HepG2 (cell line): ENCODE data around the gene SH3D21. TPM values are rescaled to one million over a fixed set of nuclear protein-coding genes. Genes with fewer than 3 reads are reported as not detected.
A peak's percentile ranks its signal among the peaks of the same experiment; 100 is the strongest.

Source experiments
- CCDC6 ChIP-seq: sonication (generic); formaldehyde crosslinking; IDR thresholded peaks from 2 replicates; pipeline ENCODE4 v1.8.1; 2022; ENCODE audit warnings: mild to moderate bottlenecking, missing genetic modification reagents, moderate library complexity
- CREB1 ChIP-seq, 2 experiments: fragments of 450-650 bp in 1 of 2; IDR thresholded peaks; 2 replicates each; pipeline ENCODE4 v1.6.1; 2016 to 2017; ENCODE audit warnings: control low read depth in 1 of 2, mild to moderate bottlenecking in 1 of 2, missing compliant biosample characterization in 1 of 2, missing genetic modification characterization in 1 of 2
- FLYWCH1 ChIP-seq: sonication (generic); formaldehyde crosslinking; IDR thresholded peaks from 2 replicates; pipeline ENCODE4 v1.8.1; 2023; ENCODE audit warnings: mild to moderate bottlenecking, missing genetic modification reagents
- FOXP1 ChIP-seq, 2 experiments: fragments of 450-650 bp in 1 of 2; IDR thresholded peaks; 2 replicates each; pipeline ENCODE4 v1.6.1; 2017 to 2018; ENCODE audit warnings: antibody characterized with exemption in 1 of 2
- GLMP ChIP-seq: sonication (generic); formaldehyde crosslinking; IDR thresholded peaks from 2 replicates; pipeline ENCODE4 v1.9.0; 2021; ENCODE audit warnings: missing genetic modification reagents, mild to moderate bottlenecking, borderline replicate concordance
- TBL1XR1 ChIP-seq: fragments of 150-350 bp; IDR thresholded peaks from 2 replicates; pipeline ENCODE4 v1.6.1; 2014; ENCODE audit warnings: borderline replicate concordance, low read length; ENCODE audit not compliant: partially characterized antibody
- TCF7 ChIP-seq: sonication (generic); IDR thresholded peaks from 2 replicates; pipeline ENCODE4 v1.6.1; 2016; ENCODE audit warnings: antibody characterized with exemption, low read depth
- TMF1 ChIP-seq: sonication (generic); formaldehyde crosslinking; IDR thresholded peaks from 2 replicates; pipeline ENCODE4 v1.8.1; 2022; ENCODE audit warnings: low read depth, missing genetic modification reagents
- ZBTB33 ChIP-seq: sonication (generic); formaldehyde crosslinking; IDR thresholded peaks from 2 replicates; pipeline ENCODE4 v1.4.0; 2020; ENCODE audit warnings: missing genetic modification reagents
- ZC3H4 ChIP-seq: sonication (generic); formaldehyde crosslinking; IDR thresholded peaks from 2 replicates; pipeline ENCODE4 v1.4.0; 2020; ENCODE audit warnings: missing genetic modification reagents, borderline replicate concordance
- ZFP36L1 ChIP-seq: sonication (generic); formaldehyde crosslinking; IDR thresholded peaks from 2 replicates; pipeline ENCODE4 v1.8.0; 2022; ENCODE audit warnings: mild to moderate bottlenecking, missing genetic modification reagents, moderate library complexity
- ZNF124 ChIP-seq: sonication (generic); formaldehyde crosslinking; IDR thresholded peaks from 2 replicates; pipeline ENCODE4 v1.4.0; 2020; ENCODE audit warnings: missing genetic modification reagents
- ZNF33B ChIP-seq: sonication (generic); formaldehyde crosslinking; IDR thresholded peaks from 2 replicates; pipeline ENCODE4 v1.5.1; 2020; ENCODE audit warnings: mild to moderate bottlenecking, missing genetic modification reagents
- ZNF362 ChIP-seq: sonication (generic); formaldehyde crosslinking; IDR thresholded peaks from 2 replicates; pipeline ENCODE4 v1.4.0; 2020; ENCODE audit warnings: missing genetic modification reagents, mild to moderate bottlenecking, borderline replicate concordance
- ZNF407 ChIP-seq: sonication (generic); formaldehyde crosslinking; IDR thresholded peaks from one replicate; pipeline ENCODE4 v1.5.1; 2020; ENCODE audit warnings: mild to moderate bottlenecking, missing genetic modification reagents; ENCODE audit errors: not compliant biosample characterization
- ZNF670 ChIP-seq: sonication (generic); formaldehyde crosslinking; IDR thresholded peaks from 2 replicates; pipeline ENCODE4 v1.8.0; 2022; ENCODE audit warnings: mild to moderate bottlenecking, missing genetic modification reagents, borderline replicate concordance
- ZNF761 ChIP-seq: sonication (generic); formaldehyde crosslinking; conservative IDR thresholded peaks from 2 replicates; pipeline ENCODE4 v1.4.0; 2020; ENCODE audit warnings: mild to moderate bottlenecking, missing genetic modification reagents
- polyA plus RNA-seq, 8 experiments: library from polyadenylated mRNA; depleted of rRNA in 3 of 8; stranded (reverse) in 7 of 8; unstranded in 1 of 8; fragments of >200 nt; fragmentation: Illumina TruSeq in 4 of 8; extraction: Trizol in 4 of 8; gene quantifications; 2 replicates each; pipeline versions ENCODE4 v1.2.1 to v1.2.3, GENCODE V29; 2011 to 2016; ENCODE audit warnings: low read depth in 4 of 8, missing spikeins in 1 of 8, mixed read lengths in 1 of 8; ENCODE audit not compliant: insufficient read depth in 1 of 8
- total RNA-seq, 5 experiments: library from RNA; depleted of rRNA; stranded (reverse); fragments of >200 nt; fragmentation: Illumina TruSeq; extraction: Trizol; gene quantifications; 2 replicates each; pipeline ENCODE4 v1.2.3, GENCODE V29; 2016; ENCODE audit warnings: low read depth in 1 of 5

SH3D21 gene
- total and polyA plus RNA-seq, 2 of the 13 experiments (the other 11 are each of a cell fraction or from before 2014, with no cell fraction given), result 5.1 to 8.6 TPM

GRCh38 chr1:36269408-36269838, 36.7 kb upstream of the SH3D21 start (continued):
- peak; percentile 42; the same call in 1 of the 2 replicates for TF ChIP-seq CCDC6 (CRISPR knock-in tag)
- 0 out of 2 replicates have a peak, but pooled peaks have one; percentile 65 for TF ChIP-seq ZNF761 (CRISPR knock-in tag)
- peak; percentile 28; the same call in 1 of the 2 replicates for TF ChIP-seq ZBTB33
- TF ChIP-seq FOXP1 (IDR thresholded peaks at IDR 0.05), result peak; percentile 54; the same call in 1 of the 2 replicates
- peak; percentile 80 for TF ChIP-seq FOXP1 (CRISPR knock-in tag; IDR thresholded peaks at IDR 0.05)
- TF ChIP-seq GLMP (CRISPR knock-in tag), result no peak
- TF ChIP-seq ZC3H4 (CRISPR knock-in tag), result no peak
- TF ChIP-seq ZNF407 (CRISPR knock-in tag), result no peak
- TF ChIP-seq TBL1XR1, result no peak
- TF ChIP-seq CREB1 (IDR thresholded peaks at IDR 0.05), result no peak
- TF ChIP-seq CREB1 (CRISPR knock-in tag; IDR thresholded peaks at IDR 0.05), result peak; percentile 86
- TF ChIP-seq TMF1 (CRISPR knock-in tag), result no peak
- peak; percentile 43; the same call in 1 of the 2 replicates for TF ChIP-seq ZFP36L1 (CRISPR knock-in tag)
- peak; percentile 82 for TF ChIP-seq TCF7
- no peak for TF ChIP-seq ZNF33B (CRISPR knock-in tag)
- TF ChIP-seq FLYWCH1 (CRISPR knock-in tag), result no peak
- peak; percentile 65; the same call in 1 of the 2 replicates for TF ChIP-seq ZNF124 (CRISPR knock-in tag)
- 0 out of 2 replicates have a peak, but pooled peaks have one; percentile 21 for TF ChIP-seq ZNF670 (CRISPR knock-in tag)
- TF ChIP-seq ZNF362 (CRISPR knock-in tag), result peak; percentile 91
